HEK293 (cell line): ENCODE measurements around the gene BTBD2.

Experiments used
- BCL11A ChIP-seq: fragments of 450-650 bp; formaldehyde crosslinking; IDR thresholded peaks from 2 replicates; pipeline ENCODE4 v1.5.1; 2016; ENCODE audit warnings: low read depth, missing biosample characterization, missing genetic modification characterization
- EGR2 ChIP-seq: fragments of 450-650 bp; formaldehyde crosslinking; IDR thresholded peaks from 2 replicates; pipeline ENCODE4 v1.5.1; 2016; ENCODE audit warnings: low read depth, missing biosample characterization, missing genetic modification characterization
- GLIS1 ChIP-seq: fragments of 450-650 bp; formaldehyde crosslinking; IDR thresholded peaks from 2 replicates; pipeline ENCODE4 v1.5.1; 2016; ENCODE audit warnings: missing biosample characterization, missing genetic modification characterization
- HOXD13 ChIP-seq: sonication (generic); formaldehyde crosslinking; IDR thresholded peaks from 2 replicates; pipeline ENCODE4 v1.8.0; 2022; ENCODE audit warnings: missing genetic modification reagents, borderline replicate concordance
- KLF1 ChIP-seq: fragments of 450-650 bp; formaldehyde crosslinking; IDR thresholded peaks from 2 replicates; pipeline ENCODE4 v1.5.1; 2016; ENCODE audit warnings: missing biosample characterization, missing genetic modification characterization
- KLF7 ChIP-seq: fragments of 450-650 bp; formaldehyde crosslinking; IDR thresholded peaks from 2 replicates; pipeline ENCODE4 v1.5.1; 2016; ENCODE audit warnings: missing biosample characterization, missing genetic modification characterization, borderline replicate concordance
- KLF9 ChIP-seq: fragments of 450-650 bp; formaldehyde crosslinking; IDR thresholded peaks from 2 replicates; pipeline ENCODE4 v1.5.1; 2016; ENCODE audit warnings: missing biosample characterization, missing genetic modification characterization, low read depth
- MEIS1 ChIP-seq: sonication (generic); formaldehyde crosslinking; IDR thresholded peaks from 2 replicates; pipeline ENCODE4 v1.8.1; 2022; ENCODE audit warnings: missing genetic modification reagents, mild to moderate bottlenecking, borderline replicate concordance
- SALL2 ChIP-seq: fragments of 450-650 bp; formaldehyde crosslinking; IDR thresholded peaks from 2 replicates; pipeline ENCODE4 v1.5.0; 2017; ENCODE audit warnings: missing biosample characterization, mild to moderate bottlenecking, missing genetic modification characterization, borderline replicate concordance
- SCRT2 ChIP-seq: fragments of 450-650 bp; formaldehyde crosslinking; IDR thresholded peaks from 2 replicates; pipeline ENCODE4 v1.5.1; 2016; ENCODE audit warnings: missing biosample characterization, missing genetic modification characterization
- TRIM28 ChIP-seq: IDR thresholded peaks from 2 replicates; pipeline ENCODE4 v1.6.1; 2011; ENCODE audit warnings: low read length, control low read depth, borderline replicate concordance
- YY2 ChIP-seq: fragments of 450-650 bp; formaldehyde crosslinking; IDR thresholded peaks from 2 replicates; pipeline ENCODE4 v1.5.1; 2016; ENCODE audit warnings: missing biosample characterization, missing genetic modification characterization
- ZIC2 ChIP-seq: fragments of 450-650 bp; formaldehyde crosslinking; IDR thresholded peaks from 2 replicates; pipeline ENCODE4 v1.5.1; 2016; ENCODE audit warnings: missing biosample characterization, missing genetic modification characterization
- ZNF146 ChIP-seq: fragments of 450-650 bp; formaldehyde crosslinking; IDR thresholded peaks from 2 replicates; pipeline ENCODE4 v1.5.1; 2016; ENCODE audit warnings: missing biosample characterization, missing genetic modification characterization
- ZNF155 ChIP-seq: fragments of 450-650 bp; formaldehyde crosslinking; IDR thresholded peaks from 2 replicates; pipeline ENCODE4 v1.5.1; 2016; ENCODE audit warnings: missing biosample characterization, missing genetic modification characterization
- ZNF16 ChIP-seq: fragments of 450-650 bp; formaldehyde crosslinking; IDR thresholded peaks from 2 replicates; pipeline ENCODE4 v1.5.1; 2016; ENCODE audit warnings: low read depth, missing biosample characterization, missing genetic modification characterization
- ZNF223 ChIP-seq: fragments of 450-650 bp; formaldehyde crosslinking; IDR thresholded peaks from 2 replicates; pipeline ENCODE4 v1.5.1; 2016; ENCODE audit warnings: missing biosample characterization, missing genetic modification characterization
- ZNF239 ChIP-seq: fragments of 450-650 bp; formaldehyde crosslinking; IDR thresholded peaks from 2 replicates; pipeline ENCODE4 v1.5.1; 2016; ENCODE audit warnings: missing biosample characterization, missing genetic modification characterization
- ZNF302 ChIP-seq: fragments of 450-650 bp; formaldehyde crosslinking; IDR thresholded peaks from 2 replicates; pipeline ENCODE4 v1.5.1; 2016; ENCODE audit warnings: missing biosample characterization, missing genetic modification characterization, low read depth
- ZNF311 ChIP-seq: fragments of 450-650 bp; formaldehyde crosslinking; IDR thresholded peaks from 2 replicates; pipeline ENCODE4 v1.5.1; 2017; ENCODE audit warnings: missing biosample characterization, missing genetic modification characterization, borderline replicate concordance
- ZNF324 ChIP-seq: fragments of 450-650 bp; formaldehyde crosslinking; IDR thresholded peaks from 2 replicates; pipeline ENCODE4 v1.5.1; 2016; ENCODE audit warnings: missing biosample characterization, missing genetic modification characterization
- ZNF366 ChIP-seq: fragments of 450-650 bp; formaldehyde crosslinking; conservative IDR thresholded peaks from 2 replicates; pipeline ENCODE4 v1.5.1; 2016; ENCODE audit warnings: missing biosample characterization, missing genetic modification characterization
- ZNF423 ChIP-seq: fragments of 450-650 bp; formaldehyde crosslinking; IDR thresholded peaks from 2 replicates; pipeline ENCODE4 v1.5.1; 2016; ENCODE audit warnings: missing biosample characterization, missing genetic modification characterization
- ZNF600 ChIP-seq: fragments of 450-650 bp; formaldehyde crosslinking; IDR thresholded peaks from 2 replicates; pipeline ENCODE4 v1.5.1; 2016; ENCODE audit warnings: missing biosample characterization, missing genetic modification characterization
- ZNF791 ChIP-seq: fragments of 450-650 bp; formaldehyde crosslinking; IDR thresholded peaks from 2 replicates; pipeline ENCODE4 v1.5.1; 2016; ENCODE audit warnings: missing biosample characterization, missing genetic modification characterization
- ZNF843 ChIP-seq: fragments of 450-650 bp; formaldehyde crosslinking; IDR thresholded peaks from 2 replicates; pipeline ENCODE4 v1.5.1; 2016; ENCODE audit warnings: missing biosample characterization, missing genetic modification characterization
- TF ChIP-seq, protein P1 (sequence below): fragments of 450-650 bp; formaldehyde crosslinking; IDR thresholded peaks from 2 replicates; pipeline ENCODE4 v1.5.1; 2016; ENCODE audit warnings: missing biosample characterization, missing genetic modification characterization
- TF ChIP-seq, protein P2 (sequence below): fragments of 450-650 bp; formaldehyde crosslinking; IDR thresholded peaks from 2 replicates; pipeline ENCODE4 v1.5.1; 2016; ENCODE audit warnings: missing biosample characterization, missing genetic modification characterization
- TF ChIP-seq, protein P3 (sequence below): IDR thresholded peaks from 2 replicates; pipeline ENCODE4 v1.6.1; 2011; ENCODE audit warnings: mild to moderate bottlenecking, low read depth, low read length, borderline replicate concordance
- TF ChIP-seq, protein P4 (sequence below): fragments of 450-650 bp; formaldehyde crosslinking; IDR thresholded peaks from 2 replicates; pipeline ENCODE4 v1.5.1; 2016; ENCODE audit warnings: missing biosample characterization, missing genetic modification characterization, borderline replicate concordance
- TF ChIP-seq, protein P5 (sequence below): fragments of 450-650 bp; formaldehyde crosslinking; IDR thresholded peaks from 2 replicates; pipeline ENCODE4 v1.5.1; 2016; ENCODE audit warnings: missing biosample characterization, missing genetic modification characterization

The BTBD2 gene

DNA sequence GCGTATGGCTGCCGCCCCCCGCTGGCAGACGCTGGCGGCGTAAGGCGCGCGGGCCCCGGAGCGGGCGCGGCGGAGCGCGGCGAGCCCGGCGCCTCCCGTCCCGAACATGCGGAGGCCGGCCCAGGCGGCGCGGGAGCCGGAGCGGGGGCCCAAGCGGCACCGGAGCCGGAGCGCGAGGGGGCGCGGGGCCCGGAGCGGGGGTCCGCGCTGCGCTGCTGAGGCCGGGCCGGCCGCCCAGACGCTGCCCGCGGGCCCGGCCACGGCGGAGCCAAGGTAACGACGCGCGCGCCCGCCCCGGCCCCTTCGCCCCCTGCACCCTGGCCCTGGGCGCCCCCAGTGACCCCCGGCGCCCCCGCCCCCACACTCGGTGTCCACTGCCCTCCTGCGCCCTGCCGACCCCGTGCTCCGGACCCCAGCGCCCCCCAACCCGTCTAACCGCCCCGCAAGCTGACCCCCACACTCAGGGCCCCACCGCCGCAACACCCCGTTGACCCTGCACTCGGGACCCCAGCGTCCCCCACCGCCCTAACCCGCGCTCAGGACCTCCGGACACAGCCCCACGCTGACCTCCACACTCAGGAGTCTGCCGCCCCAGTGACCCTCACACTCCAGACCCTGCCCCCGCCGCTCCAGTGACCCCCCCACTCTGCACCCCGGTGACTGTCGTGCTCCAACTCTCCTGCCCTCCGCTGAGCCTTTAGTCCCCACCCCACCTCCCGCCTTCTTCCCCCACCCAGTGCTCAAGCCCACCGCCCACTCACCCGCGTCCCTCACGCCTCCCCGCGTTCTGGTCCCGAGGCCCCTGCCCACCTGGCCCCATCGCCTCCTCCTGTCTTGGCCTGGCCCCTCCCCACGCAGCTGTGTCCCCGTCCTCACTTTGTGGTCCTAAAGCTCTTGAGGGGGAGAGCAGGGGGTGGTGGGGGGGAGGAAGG, 74.1 kb downstream of the BTBD2 start, which contains the start of gene CSNK1G2 (continued):
- TF ChIP-seq ZIC2 (peak; percentile 7; the same call in 1 of the 2 replicates), BCL11A (tag by site-specific recombination) (0 out of 2 replicates have a peak, but pooled peaks have one; percentile 8), KLF7 (no peak), KLF1 (tag by site-specific recombination) (peak; percentile 38; the same call in 1 of the 2 replicates), ZNF239 (tag by site-specific recombination) (no peak), MEIS1 (CRISPR knock-in tag) (no peak), ZNF600 (tag by site-specific recombination) (peak; percentile 76; the same call in 1 of the 2 replicates), ZNF155 (tag by site-specific recombination) (no peak), ZNF423 (tag by site-specific recombination) (0 out of 2 replicates have a peak, but pooled peaks have one; percentile 23), ZNF843 (tag by site-specific recombination) (no peak), ZNF324 (tag by site-specific recombination) (no peak), EGR2 (tag by site-specific recombination) (peak; percentile 98), SALL2 (tag by site-specific recombination) (no peak), ZNF302 (tag by site-specific recombination) (no peak), ZNF366 (tag by site-specific recombination) (no peak), SCRT2 (tag by site-specific recombination) (peak; percentile 99), YY2 (tag by site-specific recombination) (0 out of 2 replicates have a peak, but pooled peaks have one; percentile 9), ZNF16 (tag by site-specific recombination) (no peak), ZNF791 (tag by site-specific recombination) (no peak), HOXD13 (CRISPR knock-in tag) (no peak), GLIS1 (tag by site-specific recombination) (peak; percentile 66), KLF9 (peak; percentile 67), ZNF311 (tag by site-specific recombination) (no peak), ZNF146 (tag by site-specific recombination) (0 out of 2 replicates have a peak, but pooled peaks have one; percentile 3), TRIM28 (no peak), ZNF223 (tag by site-specific recombination) (no peak)
- TF ChIP-seq, protein P1, sequence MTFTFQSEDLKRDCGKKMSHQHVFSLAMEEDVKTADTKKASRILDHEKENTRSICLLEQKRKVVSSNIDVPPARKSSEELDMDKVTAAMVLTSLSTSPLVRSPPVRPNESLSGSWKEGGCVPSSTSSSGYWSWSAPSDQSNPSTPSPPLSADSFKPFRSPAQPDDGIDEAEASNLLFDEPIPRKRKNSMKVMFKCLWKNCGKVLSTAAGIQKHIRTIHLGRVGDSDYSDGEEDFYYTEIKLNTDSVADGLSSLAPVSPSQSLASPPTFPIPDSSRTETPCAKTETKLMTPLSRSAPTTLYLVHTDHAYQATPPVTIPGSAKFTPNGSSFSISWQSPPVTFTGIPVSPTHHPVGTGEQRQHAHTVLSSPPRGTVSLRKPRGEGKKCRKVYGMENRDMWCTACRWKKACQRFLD (tag by site-specific recombination): 0 out of 2 replicates have a peak, but pooled peaks have one; percentile 24
- TF ChIP-seq, protein P2, sequence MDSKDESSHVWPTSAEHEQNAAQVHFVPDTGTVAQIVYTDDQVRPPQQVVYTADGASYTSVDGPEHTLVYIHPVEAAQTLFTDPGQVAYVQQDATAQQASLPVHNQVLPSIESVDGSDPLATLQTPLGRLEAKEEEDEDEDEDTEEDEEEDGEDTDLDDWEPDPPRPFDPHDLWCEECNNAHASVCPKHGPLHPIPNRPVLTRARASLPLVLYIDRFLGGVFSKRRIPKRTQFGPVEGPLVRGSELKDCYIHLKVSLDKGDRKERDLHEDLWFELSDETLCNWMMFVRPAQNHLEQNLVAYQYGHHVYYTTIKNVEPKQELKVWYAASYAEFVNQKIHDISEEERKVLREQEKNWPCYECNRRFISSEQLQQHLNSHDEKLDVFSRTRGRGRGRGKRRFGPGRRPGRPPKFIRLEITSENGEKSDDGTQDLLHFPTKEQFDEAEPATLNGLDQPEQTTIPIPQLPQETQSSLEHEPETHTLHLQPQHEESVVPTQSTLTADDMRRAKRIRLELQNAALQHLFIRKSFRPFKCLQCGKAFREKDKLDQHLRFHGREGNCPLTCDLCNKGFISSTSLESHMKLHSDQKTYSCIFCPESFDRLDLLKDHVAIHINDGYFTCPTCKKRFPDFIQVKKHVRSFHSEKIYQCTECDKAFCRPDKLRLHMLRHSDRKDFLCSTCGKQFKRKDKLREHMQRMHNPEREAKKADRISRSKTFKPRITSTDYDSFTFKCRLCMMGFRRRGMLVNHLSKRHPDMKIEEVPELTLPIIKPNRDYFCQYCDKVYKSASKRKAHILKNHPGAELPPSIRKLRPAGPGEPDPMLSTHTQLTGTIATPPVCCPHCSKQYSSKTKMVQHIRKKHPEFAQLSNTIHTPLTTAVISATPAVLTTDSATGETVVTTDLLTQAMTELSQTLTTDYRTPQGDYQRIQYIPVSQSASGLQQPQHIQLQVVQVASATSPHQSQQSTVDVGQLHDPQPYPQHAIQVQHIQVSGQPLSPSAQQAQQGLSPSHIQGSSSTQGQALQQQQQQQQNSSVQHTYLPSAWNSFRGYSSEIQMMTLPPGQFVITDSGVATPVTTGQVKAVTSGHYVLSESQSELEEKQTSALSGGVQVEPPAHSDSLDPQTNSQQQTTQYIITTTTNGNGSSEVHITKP: peak; percentile 86
- TF ChIP-seq, protein P3, sequence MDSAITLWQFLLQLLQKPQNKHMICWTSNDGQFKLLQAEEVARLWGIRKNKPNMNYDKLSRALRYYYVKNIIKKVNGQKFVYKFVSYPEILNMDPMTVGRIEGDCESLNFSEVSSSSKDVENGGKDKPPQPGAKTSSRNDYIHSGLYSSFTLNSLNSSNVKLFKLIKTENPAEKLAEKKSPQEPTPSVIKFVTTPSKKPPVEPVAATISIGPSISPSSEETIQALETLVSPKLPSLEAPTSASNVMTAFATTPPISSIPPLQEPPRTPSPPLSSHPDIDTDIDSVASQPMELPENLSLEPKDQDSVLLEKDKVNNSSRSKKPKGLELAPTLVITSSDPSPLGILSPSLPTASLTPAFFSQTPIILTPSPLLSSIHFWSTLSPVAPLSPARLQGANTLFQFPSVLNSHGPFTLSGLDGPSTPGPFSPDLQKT: no peak
- TF ChIP-seq, protein P4, sequence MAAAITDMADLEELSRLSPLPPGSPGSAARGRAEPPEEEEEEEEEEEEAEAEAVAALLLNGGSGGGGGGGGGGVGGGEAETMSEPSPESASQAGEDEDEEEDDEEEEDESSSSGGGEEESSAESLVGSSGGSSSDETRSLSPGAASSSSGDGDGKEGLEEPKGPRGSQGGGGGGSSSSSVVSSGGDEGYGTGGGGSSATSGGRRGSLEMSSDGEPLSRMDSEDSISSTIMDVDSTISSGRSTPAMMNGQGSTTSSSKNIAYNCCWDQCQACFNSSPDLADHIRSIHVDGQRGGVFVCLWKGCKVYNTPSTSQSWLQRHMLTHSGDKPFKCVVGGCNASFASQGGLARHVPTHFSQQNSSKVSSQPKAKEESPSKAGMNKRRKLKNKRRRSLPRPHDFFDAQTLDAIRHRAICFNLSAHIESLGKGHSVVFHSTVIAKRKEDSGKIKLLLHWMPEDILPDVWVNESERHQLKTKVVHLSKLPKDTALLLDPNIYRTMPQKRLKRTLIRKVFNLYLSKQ (tag by site-specific recombination): 0 out of 2 replicates have a peak, but pooled peaks have one; percentile 9
- TF ChIP-seq, protein P5, sequence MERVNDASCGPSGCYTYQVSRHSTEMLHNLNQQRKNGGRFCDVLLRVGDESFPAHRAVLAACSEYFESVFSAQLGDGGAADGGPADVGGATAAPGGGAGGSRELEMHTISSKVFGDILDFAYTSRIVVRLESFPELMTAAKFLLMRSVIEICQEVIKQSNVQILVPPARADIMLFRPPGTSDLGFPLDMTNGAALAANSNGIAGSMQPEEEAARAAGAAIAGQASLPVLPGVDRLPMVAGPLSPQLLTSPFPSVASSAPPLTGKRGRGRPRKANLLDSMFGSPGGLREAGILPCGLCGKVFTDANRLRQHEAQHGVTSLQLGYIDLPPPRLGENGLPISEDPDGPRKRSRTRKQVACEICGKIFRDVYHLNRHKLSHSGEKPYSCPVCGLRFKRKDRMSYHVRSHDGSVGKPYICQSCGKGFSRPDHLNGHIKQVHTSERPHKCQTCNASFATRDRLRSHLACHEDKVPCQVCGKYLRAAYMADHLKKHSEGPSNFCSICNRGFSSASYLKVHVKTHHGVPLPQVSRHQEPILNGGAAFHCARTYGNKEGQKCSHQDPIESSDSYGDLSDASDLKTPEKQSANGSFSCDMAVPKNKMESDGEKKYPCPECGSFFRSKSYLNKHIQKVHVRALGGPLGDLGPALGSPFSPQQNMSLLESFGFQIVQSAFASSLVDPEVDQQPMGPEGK (tag by site-specific recombination): peak; percentile 96
